Non-pigmented ciliary epithelial cell (primary cell): ENCODE measurements around the gene PLXNC1.

Experiments used
- DNase-seq: peaks from one replicate; pipeline ENCODE4 v3.0.0-alpha.2; 2010; ENCODE audit warnings: low read depth

PLXNC1 gene

GRCh38 chr12:94133964-94134795, 14.2 kb upstream of the PLXNC1 start:
- DNase-seq = no peak

- DNase-seq = no peak
Measured at GRCh38 chr12:94135896-94136295, 12.5 kb upstream of the PLXNC1 start.

DNA sequence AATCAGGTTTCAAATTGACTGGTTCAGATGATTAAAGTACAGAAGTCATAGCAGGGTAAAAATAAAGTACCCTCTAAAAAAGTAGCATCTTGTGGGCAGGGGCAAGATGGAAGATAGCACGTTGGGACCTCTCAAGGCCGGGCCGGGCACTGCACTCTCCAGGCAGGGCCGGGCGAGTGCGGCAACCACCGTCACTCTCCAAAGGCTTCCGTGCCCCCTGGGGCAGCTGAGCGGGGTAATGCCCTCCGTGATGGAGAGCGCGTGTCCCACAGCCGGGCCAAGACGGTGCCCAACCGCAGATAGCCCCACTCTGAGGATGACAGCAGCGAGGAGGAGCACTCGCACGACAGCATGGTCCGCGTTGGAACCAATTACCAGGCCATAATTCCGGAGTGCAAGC, 8.6 kb upstream of the PLXNC1 start:
- no peak for DNase-seq

DNA sequence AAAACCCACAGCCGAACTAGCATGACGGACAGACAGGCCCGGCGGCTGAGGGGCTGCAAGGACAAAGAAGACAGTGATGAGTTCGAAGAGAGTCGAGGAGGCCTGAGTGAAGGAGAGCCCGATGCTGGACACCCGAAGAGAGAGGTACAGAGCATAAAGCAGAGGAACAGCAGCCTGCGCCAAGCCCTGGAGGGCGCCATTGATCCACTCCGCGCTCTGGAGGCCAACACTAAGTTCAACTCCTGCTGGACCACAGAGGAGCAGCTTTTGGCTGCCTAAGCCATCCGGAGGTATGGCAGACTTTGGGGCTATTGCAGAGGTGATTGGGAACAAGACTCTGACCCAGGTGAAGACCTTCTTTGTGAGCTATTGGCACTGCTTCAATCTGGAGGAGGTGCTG, 7.8 kb upstream of the PLXNC1 start:
- no peak for DNase-seq

DNA sequence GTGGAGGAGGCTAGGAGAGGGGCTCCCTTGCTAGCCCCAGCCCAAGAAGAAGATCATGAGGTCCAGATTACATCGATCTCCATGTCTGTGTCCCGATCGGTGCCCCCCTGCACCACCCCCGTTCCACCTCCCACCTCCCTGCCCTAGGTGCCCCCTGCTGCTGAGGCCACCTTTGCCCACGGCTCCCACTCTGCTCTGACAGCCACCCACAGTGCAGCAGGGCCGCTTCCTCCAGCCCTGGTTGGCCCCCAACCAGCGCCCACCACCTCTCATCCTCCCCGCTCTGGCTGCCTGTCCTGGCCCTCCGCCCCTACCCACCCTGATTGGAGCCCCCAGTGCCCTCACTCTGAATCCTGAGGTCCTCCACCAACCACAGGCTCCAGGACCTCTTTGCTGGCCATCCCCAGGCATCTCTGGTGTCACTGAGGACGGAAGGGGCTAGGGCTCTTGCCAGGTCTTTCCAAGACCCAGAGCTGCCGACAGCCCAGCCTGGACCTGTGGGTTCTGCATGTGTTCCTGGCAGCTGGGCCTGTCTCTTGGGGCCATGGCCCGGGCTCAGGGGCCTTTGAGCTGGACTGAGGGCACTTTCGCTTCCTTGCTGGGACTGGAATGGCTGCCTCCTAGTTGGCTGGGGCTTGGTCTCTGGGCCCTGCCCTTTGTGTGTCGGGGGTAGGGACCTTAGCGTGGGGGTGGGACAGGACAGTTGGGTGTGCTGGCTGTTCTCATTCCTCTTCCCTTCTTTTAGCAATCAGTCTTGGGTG, 7.2 kb upstream of the PLXNC1 start:
- DNase-seq = no peak

DNA sequence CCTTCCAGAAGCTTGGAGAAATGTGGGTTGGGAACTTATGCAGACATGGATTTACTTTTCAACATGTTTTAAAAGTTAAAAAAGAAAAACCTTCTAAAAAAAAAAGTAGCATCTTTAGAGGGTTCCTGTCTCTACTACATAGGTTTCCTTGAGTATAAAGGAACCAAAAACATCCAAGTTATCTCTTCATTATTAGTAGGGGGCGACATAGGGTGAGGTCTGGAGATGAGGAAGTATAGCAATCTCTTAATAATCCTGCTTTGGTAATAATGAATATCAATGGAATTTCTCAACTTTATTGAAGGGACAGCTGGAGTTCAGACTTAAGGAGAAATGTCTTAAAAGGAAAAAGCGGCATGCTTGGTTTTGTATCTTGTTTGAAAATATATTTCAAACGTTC, 6.5 kb upstream of the PLXNC1 start:
- no peak for DNase-seq

DNA sequence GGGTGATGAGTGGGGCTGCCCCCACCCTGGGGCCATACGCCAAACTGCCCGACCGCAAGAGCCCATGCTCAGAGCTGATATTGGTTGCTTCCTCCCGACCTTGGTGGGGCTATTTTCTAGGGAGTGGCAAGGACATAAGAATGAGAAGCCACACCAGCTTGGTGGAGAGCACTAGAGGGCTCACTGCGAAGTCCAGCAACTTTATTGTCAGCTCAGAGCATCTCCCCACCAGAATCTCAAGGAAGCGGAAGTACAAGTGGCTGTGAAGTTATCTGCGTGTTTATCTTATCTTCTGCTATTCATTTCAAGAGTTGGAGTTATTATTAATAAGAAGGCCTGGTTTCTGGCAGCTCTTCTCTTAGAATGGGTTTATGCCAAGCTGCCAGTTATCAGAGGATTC, 4.9 kb upstream of the PLXNC1 start:
- no peak for DNase-seq

GRCh38 chr12:94143951-94144350, 4.4 kb upstream of the PLXNC1 start:
- DNase-seq = no peak

DNA sequence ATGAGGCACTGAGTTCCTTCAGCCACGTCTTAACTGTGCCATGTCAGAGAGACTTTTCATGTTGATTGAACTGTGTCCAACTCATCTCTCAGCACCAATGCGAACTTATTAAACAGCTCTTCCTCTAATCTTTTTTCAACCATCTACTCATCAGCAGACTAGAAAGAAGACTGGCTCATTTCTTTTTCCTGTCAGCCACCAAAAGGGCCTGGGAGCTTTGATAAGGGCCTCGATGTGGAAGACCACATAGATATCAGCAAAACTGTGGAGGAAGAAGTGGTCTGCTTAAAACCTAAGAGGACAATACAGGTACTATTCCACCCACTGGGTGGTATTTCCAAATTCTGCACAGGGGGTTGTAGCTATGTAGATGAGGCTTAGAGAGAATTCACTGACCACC, 3.6 kb upstream of the PLXNC1 start:
- DNase-seq = no peak

DNA sequence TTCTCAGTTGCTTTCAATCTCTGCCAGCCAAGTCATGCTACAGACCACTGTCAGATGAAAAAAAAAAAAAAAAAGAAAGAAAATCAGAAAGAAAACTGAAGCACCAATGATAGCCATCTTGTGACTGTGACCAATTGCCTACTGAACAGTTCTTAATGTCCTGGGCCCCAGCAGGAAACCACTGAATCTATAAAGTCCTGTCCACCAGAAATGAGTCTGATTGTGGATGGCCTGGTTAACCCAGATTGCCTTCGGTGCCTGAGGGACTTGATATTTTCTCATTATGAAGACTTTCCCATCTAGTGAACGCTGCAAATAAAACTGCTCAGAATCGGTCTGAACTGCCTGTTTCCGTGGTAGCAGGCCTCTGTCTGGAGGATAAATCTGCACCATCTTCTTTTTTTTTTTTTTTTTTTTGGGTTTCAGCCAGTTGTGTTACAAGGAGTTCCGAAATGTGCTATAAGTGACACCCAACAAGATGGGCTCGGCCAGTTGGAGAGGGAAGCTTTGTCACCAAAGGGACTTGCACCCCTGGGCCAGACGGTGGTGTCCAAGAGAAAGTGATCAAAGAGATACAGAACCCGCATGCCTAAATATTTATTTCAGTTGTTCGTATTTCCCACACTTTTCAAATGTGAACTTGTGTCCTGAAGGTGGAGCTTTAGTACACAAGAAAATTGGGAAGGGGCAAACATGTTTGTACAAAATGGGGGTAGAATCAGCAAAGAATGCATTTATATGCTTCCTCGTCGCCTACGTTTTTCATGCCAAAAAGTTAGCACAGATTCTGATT, 3.0 kb upstream of the PLXNC1 start:
- no peak for DNase-seq

GRCh38 chr12:94146166-94146936, 2.0 kb upstream of the PLXNC1 start:
- DNase-seq = no peak

- DNase-seq = no peak
Measured at GRCh38 chr12:94147387-94147990, 888 bp upstream of the PLXNC1 start.

- DNase-seq = no peak
Measured at GRCh38 chr12:94148739-94149118, 352 bp downstream of the PLXNC1 start.

GRCh38 chr12:94149119-94149780, 873 bp downstream of the PLXNC1 start:
- no peak for DNase-seq

GRCh38 chr12:94149781-94150239, 1.4 kb downstream of the PLXNC1 start:
- DNase-seq = no peak

DNA sequence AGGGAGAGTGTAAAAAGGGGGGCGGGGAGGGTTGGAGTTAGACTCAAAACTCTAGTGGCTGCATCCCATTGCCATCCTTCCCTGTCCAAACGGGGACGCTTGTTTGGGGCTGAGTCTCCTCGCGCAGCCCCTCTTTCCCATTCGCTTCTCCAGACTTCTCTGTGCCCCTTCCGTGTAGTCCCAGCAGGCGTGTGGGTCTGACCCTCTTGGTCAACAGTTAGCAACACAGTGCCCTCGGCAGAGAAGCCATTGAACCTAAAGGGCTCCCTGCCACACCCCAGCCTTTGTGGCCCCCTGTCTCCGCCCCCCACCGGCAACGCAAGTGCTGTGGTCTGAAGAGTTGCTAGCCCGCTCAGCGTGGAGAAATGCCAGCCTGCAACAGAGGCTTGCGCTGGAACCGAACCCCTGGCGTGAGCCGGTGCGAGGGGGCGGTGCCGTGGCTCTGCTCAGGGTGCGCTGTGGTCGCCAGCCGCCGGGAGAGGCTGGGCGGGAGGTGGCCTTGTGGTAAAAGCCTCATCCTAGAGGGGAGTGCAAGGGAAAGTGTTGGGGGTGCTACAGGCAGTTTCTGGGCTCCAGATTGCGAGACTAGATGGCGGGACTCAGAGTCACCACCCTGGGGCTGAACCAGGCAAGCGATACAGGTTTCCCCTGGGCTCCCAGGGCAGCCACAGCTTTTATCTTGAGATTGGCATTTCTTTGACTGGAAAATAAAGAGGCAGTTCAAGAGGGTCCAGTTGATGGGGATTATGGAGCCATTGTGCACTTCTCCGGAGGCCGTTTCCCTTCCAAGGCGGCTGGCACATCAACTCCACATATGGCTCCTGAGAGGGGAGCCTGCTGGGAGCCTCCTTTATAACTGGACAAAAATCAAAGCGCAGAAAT, 2.1 kb downstream of the PLXNC1 start:
- no peak for DNase-seq

GRCh38 chr12:94151582-94151981, 3.2 kb downstream of the PLXNC1 start:
- DNase-seq = no peak

DNA sequence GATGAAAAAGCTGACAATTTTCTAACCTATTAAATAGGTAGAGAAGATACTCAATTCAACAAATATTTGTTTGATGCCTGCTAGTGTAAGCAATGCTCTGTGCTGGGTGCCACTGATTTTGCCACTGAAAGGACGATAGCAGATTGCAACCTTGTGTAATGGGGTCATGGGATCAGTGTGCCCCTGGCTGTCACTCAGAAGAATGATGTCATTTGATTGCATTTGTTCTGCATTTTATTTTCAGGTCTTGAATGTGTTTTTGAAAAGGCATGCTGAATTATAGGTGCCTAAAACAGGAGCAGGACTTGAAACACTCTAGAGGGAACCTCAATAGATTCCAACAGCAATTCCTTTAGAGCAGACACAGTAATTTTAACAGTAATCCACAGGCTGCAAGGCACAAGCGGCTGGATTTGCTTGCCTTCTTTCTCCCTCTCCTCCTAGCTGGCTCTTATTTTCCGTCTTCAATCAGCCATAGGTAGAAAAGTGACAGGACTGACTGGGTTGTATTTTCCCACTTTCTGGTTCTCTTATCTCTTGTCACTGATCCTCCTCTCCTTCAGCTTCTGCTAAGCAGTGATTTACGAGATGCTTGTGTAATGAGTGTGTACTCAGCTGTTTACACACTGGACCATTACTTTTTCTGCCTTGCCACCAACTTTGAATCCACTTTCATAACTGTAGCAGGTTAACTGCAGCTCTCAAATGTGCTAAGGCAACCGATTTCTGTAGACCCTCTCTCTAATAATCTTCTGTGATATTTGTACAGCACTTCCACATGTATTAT, 4.1 kb downstream of the PLXNC1 start:
- DNase-seq = no peak

DNA sequence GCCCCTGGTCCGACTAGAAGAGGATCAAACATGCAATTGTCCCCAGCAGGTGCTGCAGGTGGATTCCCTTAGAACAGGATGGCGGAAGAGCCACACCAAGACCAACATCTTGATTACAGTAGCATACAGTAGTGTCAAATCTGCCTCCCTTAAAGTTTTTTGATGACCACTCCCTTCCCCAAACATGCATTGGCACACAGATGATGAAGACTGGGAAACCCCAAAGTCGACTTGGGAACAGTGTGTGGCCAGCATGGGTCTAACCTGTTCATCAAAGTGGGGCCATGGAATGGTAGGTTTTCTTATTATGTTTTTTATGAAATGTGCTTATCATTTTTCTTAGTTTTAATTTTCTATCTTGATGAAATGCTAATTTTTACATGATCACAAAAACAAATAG, 8.8 kb downstream of the PLXNC1 start:
- DNase-seq = no peak
